Measurements from ENCODE around the gene LONP2. TPM values are rescaled to one million over a fixed set of nuclear protein-coding genes. Genes with fewer than 3 reads are reported as not detected.
A peak's percentile ranks its signal among the peaks of the same experiment; 100 is the strongest.

Gene LONP2
- total RNA-seq, 1 experiment from 2014 or later = 41.5 TPM

DNA sequence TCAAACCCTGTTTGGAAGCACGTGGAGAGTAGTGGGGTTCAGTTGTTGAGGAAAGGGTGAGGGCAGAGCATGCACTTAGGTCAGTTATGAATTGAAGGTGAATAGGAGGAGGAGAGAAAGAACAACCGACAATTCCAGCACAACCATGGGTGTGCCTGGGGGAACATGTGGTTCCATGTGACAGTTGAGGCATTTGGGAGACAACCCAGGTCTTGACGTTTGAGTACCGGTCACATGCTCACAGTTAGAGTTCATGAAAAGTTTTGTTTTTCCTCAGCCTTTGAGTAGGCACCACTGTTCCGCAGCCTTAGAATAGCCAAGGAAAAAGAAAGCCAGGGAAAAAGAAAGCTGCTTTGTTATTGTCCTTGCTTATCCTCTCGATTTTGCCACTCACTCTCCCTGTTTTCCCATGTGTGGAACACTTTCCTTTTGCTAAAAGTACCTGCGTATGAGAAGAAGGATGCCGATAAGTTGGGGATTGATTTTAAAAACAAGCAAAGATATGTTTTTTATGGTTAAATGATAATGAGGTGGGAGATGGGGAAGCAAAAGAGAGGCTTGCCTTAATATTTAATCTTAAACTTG is 28.8 kb downstream of the LONP2 start:
- TF ChIP-seq EZH2phosphoT487 (IDR thresholded peaks at IDR 0.05; ENCODE audit: borderline replicate concordance, low read length) (no peak), CTCF (conservative IDR thresholded peaks at IDR 0.05; ENCODE audit: low read depth, low read length) (no peak), EZH2 (IDR thresholded peaks at IDR 0.05; ENCODE audit: low read length, unreplicated experiment) (no peak)
- DNase-seq (no peak), ATAC-seq (no peak)
- Histone ChIP-seq H3K9me2 (replicated peaks; ENCODE audit: low read length) (no peaks in the 10 kb centered on the region), H3K4me3 (ENCODE audit: low read length) (no peak overlapping the region), H3K4me2 (ENCODE audit: low read length) (no peak overlapping the region), H3K4me1 (ENCODE audit: insufficient read depth, low read length) (no peaks in the 10 kb centered on the region), H3K9ac (ENCODE audit: low read length) (no peak overlapping the region), H3K27ac (ENCODE audit: low read length) (no peak overlapping the region), H3K27me3 (ENCODE audit: low read length) (no peaks in the 10 kb centered on the region), H2AFZ (ENCODE audit: low read length) (no peak overlapping the region), H4K20me1 (ENCODE audit: low read length) (no peaks in the 10 kb centered on the region), H3K79me2 (ENCODE audit: low read length) (no peaks in the 10 kb centered on the region), H3F3A (ENCODE audit: low read length, unreplicated experiment) (no peaks in the 10 kb centered on the region), H3K9me3 (ENCODE audit: low read length) (no peaks in the 10 kb centered on the region), H3K36me3 (ENCODE audit: low read depth, low read length) (peaks cover 9% of the 10 kb centered on the region)
- ChIA-PET CTCF (no interaction called here), POLR2A (ENCODE audit: unreplicated experiment) (no interaction called here)
- no TSS peak for BruUV-seq (replicated peaks)
- intact Hi-C loops (cut with micrococcal nuclease) = no loop called here

GRCh38 chr16:48274476-48274875 is 30.4 kb downstream of the LONP2 start:
- H3K27me3 ChIP-seq (ENCODE audit: low read length) = no peaks in the 10 kb centered on the region
- no peak overlapping the region for H3K4me3 ChIP-seq (ENCODE audit: low read length)
- ChIA-PET CTCF (no interaction called here), POLR2A (ENCODE audit: unreplicated experiment) (no interaction called here)
- DNase-seq = no peak
- no peak overlapping the region for H3K4me2 ChIP-seq (ENCODE audit: low read length)
- H2AFZ ChIP-seq (ENCODE audit: low read length) = no peak overlapping the region
- no peak for TF ChIP-seq CTCF (conservative IDR thresholded peaks at IDR 0.05; ENCODE audit: low read depth, low read length)
- intact Hi-C loops (cut with micrococcal nuclease) = no loop called here
- H4K20me1 ChIP-seq (ENCODE audit: low read length) = no peaks in the 10 kb centered on the region
- no peaks in the 10 kb centered on the region for H3K4me1 ChIP-seq (ENCODE audit: insufficient read depth, low read length)
- H3K9me2 ChIP-seq (replicated peaks; ENCODE audit: low read length) = no peaks in the 10 kb centered on the region
- peaks cover 16% of the 10 kb centered on the region for H3K36me3 ChIP-seq (ENCODE audit: low read depth, low read length)
- H3K9me3 ChIP-seq (ENCODE audit: low read length) = no peaks in the 10 kb centered on the region
- H3K9ac ChIP-seq (ENCODE audit: low read length) = no peak overlapping the region
- BruUV-seq (replicated peaks) = no TSS peak
- no peaks in the 10 kb centered on the region for H3F3A ChIP-seq (ENCODE audit: low read length, unreplicated experiment)
- ATAC-seq = no peak
- no peak overlapping the region for H3K27ac ChIP-seq (ENCODE audit: low read length)
- H3K79me2 ChIP-seq (ENCODE audit: low read length) = no peaks in the 10 kb centered on the region

DNA sequence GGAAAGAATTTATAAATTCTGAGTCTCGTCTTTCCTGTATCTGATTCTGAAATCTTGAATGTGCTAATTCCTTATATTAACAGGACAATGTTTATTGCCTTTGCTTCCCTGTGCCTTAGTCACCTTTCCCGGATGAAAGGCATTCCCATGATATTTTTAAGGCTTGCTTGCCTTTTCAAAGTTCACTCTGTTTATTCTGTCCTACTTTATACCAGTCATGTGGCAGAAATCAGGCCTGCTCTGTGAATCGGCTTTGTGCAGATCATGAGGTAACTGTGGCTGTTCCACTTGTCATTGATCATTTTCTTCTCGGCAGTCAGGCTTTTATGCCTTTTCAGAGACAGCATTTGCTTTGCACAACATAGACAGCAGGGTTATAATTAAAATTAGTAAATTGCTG is 32.0 kb downstream of the LONP2 start:
- H3K9ac ChIP-seq (ENCODE audit: low read length) = no peak overlapping the region
- H3K27me3 ChIP-seq (ENCODE audit: low read length) = no peaks in the 10 kb centered on the region
- H3K4me2 ChIP-seq (ENCODE audit: low read length) = no peak overlapping the region
- ChIA-PET CTCF (no interaction called here), POLR2A (ENCODE audit: unreplicated experiment) (no interaction called here)
- ATAC-seq = peak; percentile 40; the same call in 1 of the 2 replicates
- peaks cover 16% of the 10 kb centered on the region for H3K36me3 ChIP-seq (ENCODE audit: low read depth, low read length)
- H3K27ac ChIP-seq (ENCODE audit: low read length) = no peak overlapping the region
- DNase-seq = no peak
- TF ChIP-seq EZH2 (IDR thresholded peaks at IDR 0.05; ENCODE audit: low read length, unreplicated experiment) (no peak), CTCF (conservative IDR thresholded peaks at IDR 0.05; ENCODE audit: low read depth, low read length) (no peak), EZH2phosphoT487 (IDR thresholded peaks at IDR 0.05; ENCODE audit: borderline replicate concordance, low read length) (no peak)
- H3K4me1 ChIP-seq (ENCODE audit: insufficient read depth, low read length) = no peaks in the 10 kb centered on the region
- H3K9me3 ChIP-seq (ENCODE audit: low read length) = no peaks in the 10 kb centered on the region
- H4K20me1 ChIP-seq (ENCODE audit: low read length) = no peaks in the 10 kb centered on the region
- H3F3A ChIP-seq (ENCODE audit: low read length, unreplicated experiment) = no peaks in the 10 kb centered on the region
- no peaks in the 10 kb centered on the region for H3K9me2 ChIP-seq (replicated peaks; ENCODE audit: low read length)
- intact Hi-C loops (cut with micrococcal nuclease) = no loop called here
- H3K4me3 ChIP-seq (ENCODE audit: low read length) = no peak overlapping the region
- no peak overlapping the region for H2AFZ ChIP-seq (ENCODE audit: low read length)
- BruUV-seq (replicated peaks) = no TSS peak
- no peaks in the 10 kb centered on the region for H3K79me2 ChIP-seq (ENCODE audit: low read length)
